GM21528 (cell line): Measurements from ENCODE around the gene OBSL1.

Experiments
- ATAC-seq: cut with Tn5 transposase; IDR thresholded peaks from one replicate; pipeline ENCODE4 v1.9.1; 2021; ENCODE audit warnings: mild to moderate bottlenecking, moderate library complexity; ENCODE audit not compliant: unreplicated experiment, low FRiP score

The OBSL1 gene

DNA sequence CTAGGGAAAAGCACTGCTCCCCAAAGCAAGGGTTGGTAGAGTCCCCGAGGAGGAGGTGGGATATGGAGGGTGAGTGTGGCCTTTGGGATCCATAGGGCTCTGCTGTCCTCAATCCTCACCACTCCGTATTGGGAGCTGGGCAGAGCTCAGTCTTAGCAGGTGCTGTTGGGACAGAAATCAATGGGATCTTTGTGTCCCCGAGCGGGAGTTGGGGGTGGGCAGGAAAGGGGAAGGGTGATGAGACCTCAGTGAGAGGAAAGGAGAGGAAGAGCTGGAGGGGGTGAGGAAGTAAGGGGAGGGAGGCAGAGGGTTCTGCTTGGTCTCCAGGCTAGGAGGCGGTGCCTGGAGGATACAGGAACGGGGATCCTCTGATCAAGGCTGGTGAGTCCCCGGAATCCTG, 54.5 kb downstream of the OBSL1 start:
- ATAC-seq, result no peak

DNA sequence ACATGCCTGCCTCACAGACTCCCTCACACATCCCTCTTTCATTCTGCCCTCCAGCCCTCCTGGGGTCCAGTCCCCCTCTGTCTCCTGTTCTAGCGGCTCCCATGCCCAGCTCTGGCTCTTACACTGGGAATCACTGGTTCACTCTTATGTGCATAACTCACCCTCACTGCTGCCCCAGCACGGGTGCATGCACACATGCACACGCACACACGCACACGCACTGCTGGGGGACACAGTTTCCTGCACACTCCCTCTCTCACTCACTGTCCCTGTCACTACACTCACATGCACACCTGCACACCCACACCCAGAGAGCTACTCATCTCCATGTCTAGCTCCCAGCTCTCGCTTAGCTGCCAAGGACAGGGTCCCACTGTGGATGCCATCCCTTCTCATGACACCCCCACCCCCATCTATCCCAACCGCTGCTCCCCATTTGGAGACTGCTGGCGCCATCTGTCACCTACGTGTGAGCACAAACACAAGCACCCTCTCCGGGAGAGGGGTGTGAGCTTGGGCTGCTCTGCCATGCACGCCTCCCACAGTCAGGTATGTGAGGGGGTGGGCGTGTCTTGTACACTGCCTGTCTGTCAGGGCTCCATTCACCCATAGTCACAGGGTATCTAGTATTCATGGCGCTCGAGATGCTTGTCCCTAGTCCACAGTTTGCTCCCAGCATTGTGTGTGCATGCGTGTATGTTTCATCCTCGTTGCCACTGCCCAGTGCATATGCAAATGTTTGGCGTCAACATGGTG, 55.3 kb downstream of the OBSL1 start:
- ATAC-seq, result no peak

DNA sequence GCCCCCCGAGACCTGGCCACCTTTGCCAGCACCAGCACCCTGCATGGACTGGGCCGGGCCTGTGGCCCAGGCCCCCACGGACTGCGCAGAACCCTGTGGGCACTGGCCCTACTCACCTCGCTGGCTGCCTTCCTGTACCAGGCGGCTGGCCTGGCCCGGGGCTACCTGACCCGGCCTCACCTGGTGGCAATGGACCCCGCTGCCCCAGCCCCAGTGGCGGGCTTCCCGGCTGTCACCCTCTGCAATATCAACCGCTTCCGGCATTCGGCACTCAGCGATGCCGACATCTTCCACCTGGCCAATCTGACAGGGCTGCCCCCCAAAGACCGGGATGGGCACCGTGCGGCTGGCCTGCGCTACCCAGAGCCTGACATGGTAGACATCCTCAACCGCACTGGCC, 56.5 kb downstream of the OBSL1 start:
- ATAC-seq, result no peak

DNA sequence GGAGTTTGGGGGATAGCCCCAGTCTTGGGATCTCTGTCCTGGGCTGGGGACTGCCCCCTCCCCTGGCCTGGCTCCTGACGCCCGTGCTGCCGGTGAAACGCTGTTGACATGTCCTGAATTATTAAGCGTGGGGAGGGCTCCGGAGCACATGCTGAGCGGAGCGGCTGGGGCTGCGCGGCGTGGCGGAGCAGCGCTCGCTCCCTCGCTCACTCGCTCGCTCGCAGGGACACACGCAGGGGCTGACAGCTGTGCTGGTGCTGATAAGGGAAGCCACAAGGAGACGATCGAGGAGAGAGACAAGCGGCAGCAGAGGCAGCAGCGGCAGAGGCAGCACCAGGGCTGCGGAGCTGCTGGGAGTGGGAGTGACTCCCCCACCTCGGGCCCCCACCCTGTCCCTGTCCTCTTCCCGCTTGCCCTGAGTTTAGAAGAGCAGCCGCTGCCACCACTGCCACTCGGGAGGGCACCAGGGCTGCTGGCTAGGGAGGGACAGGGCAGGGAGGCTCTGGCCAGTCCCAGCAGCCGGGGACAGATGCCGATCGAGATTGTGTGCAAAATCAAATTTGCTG, 57.1 kb downstream of the OBSL1 start, which contains the start of gene ASIC4:
ASIC4 (plus strand) TSS at position 287 of the 566 bp plus-strand sequence; CDS start at position 530, 243 bp downstream.
- ATAC-seq, result no peak

DNA sequence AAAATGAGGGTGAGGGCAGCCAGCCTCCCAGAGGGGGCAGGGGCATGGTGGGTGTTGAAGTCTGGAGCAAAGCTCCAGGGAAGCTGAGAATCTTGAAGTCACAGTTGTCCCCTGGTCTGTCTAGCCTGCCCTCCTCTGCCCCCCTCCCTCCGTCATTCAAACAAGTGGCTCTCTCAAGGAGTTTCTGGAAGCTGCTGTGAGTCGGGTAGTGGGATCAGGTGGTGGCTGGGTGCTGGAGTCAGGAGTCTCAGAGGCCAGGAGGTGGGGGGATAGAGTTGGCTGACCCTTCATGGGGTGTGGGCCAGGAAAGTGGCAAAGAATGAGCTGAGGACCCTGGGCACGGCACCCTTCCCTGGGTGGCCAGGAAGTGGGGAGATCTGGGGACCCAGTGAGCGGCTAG, 57.6 kb downstream of the OBSL1 start:
- ATAC-seq, result no peak

DNA sequence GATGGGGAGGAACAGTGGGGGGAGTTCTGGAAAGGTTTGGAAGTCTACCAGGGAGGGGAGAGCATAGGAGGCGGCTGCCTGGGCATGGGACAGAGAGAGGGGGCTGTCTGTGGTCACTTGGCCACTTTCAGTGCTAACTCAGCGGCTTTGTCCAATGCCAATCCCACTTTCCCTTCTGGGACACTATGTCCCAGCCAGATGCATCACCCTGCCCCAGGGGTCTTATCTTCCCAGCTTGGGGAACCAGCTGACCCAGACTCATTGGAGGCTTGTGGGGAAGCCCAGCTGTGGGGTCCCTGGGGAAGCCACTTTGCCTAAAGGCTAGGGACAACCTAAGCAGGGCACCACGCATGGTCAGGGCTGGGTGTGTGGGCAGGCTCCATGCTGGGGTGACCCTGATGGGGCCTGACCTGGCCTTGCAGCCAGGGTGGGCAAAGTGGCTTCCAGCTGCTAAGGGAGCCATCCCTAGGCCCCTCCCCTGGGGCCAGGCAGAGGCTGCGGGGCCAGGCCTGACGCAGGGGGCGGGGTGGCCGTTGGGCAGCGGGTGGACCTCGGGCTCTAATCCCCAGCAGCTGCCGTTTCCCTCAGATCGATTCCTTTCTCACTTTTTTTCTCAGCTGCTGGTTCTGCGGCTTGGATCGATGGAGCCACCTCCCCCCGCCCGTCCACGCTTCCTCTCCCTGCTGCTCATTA, 58.7 kb downstream of the OBSL1 start:
- no peak for ATAC-seq

DNA sequence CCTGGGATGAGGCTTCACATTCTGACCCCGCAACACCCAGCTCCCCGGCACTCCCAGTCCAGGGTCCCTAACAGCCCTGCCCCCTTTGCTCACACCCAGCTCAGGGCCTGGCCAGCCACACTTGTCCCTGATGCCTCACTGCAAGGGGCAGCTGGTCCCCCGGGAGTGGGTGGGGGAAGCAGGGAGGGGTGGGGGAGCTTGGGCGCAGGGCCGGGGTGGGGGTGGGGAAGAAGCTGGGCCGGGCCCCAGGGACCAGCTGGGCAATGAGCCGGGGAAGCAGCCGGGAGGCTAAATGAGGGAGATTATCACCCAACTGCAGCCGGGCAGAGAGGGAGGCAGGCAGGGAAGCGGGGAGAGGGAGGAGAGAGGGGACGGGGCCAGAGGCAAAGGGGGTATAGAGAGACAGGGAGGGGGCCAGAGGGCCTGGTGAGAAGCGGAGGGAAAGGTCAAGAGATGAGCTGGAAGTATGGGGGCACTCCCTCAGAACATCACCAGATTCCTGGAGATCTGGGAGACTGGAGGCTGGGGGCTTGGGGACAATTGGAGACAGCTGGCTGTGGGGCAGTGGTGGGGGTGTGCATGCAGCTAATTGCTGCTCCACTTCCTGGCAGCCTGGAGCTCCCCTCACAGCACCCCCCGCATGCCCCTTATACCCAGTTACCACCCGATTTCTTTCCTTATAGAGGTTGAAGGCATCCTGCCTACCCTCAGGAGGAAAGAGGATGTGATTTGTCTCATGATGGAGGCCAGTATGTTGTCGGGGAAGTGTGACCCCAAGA, 59.6 kb downstream of the OBSL1 start:
- no peak for ATAC-seq

DNA sequence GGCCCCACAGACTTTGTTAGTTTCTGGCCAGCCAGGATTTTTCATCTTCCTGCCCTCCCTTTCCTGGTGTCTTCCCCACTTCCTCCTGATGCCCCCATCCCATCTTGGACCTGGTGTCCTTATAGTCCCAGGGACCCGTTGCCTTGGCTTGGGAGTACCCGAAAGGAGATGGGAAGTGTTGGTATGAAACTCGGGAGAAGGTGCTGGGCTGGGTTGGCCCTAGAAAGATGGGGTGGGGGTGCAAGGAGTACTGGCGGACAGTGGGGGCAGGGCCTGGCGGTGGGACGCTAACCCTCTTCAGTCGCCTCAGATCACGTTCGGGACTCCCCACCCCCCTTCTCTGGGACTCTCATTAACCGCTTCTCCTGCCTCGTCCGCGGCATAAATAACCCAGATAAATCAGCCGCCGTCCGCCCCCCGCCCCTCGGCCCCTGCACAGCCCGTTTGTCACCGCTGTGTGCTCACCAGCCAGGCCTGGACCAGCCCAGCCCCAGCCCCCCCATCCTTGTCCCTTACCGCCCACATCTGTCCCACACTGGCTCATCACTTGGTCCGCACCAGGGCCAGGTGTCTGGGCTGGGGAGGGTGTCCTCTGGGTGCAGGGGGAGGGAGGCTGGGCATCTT, 60.7 kb downstream of the OBSL1 start:
- ATAC-seq, result no peak

DNA sequence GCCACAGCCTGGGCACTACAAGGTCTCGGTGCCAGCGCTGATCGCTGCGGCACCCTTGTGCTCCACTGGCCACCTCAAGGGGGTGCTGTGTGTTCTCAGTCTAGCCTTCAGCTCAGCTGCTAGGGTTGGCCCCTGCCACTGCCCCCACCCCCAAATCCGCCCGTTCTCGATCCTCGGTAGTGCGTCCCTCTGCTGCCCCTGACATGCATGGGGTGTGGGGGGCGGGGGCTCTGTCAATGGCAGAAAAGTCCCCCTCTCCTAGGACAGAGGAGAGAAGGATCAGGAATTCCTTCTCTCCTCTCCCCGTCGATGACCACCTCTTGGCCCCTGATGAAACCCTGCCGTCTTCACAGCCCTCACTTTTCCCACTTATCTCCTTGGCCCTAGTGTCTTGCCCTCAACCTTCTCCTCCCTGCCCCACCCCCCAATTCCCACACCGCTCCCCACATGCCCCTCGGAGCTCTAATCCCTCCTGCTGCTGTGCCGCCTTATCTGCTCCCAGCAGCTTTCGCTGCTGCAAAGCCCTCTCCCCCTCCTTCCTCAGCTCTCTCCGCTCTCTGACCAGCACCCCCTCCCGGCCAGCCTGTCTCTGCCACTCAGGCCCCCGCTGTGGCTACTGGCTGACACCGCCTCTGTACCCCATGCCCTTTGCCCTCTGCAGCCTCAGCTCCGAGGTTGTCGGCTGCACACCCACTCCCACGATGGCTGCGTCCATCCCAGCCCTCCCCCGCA, 61.4 kb downstream of the OBSL1 start:
- ATAC-seq, result no peak

DNA sequence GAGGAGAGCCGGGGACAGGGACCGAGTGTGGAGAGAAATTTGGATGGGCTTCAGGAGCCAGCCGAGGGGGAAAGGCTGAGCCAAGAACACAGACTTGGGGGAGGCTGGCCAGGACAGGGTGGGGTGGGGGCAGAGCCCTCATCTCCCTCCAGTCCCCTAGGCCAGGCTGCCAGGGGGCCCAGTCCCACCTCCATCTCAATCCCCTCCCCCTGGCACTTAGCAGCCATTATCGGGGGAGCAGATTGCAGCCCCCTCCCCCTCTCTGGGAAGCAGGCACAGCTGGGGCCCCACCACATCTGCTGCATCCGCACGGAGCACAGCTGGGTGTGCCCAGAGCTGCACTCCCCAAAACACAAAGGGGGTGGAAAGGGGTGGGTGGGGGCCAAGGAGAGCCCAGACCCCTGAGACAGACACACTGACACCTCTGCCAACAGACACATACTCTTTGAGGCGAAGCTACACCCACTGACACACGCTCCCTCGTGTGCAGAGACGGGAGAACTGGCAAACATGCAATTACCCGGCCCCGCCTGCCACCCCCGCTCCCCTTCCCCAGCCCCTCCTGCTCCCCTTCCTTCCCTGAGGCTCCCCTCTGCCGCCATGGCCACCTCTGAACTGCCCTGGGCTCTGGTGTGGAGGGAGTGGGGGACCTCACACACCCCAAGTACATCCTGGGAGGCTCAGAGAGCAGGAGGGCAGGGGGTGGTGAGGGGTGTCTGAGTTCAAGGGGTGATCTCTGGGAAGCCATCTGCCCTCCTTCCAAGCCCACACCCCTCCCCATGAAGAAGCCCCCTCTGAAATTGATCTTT, 62.2 kb downstream of the OBSL1 start:
- ATAC-seq, result no peak

DNA sequence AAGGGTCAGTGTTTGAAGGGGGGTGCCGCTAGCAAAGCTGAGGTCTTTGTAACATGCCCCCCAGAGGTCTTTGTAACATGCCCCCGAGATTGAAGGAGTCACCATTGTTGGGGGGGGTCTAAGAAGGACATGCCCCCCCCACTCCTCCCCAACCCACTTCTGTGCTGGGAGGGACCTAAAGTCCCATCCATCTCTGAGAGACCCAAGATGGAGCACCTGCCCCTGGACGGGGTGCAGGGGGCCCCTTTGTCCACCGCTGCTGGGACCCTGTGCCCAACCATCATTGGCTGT, 63.0 kb downstream of the OBSL1 start:
- ATAC-seq, result no peak

DNA sequence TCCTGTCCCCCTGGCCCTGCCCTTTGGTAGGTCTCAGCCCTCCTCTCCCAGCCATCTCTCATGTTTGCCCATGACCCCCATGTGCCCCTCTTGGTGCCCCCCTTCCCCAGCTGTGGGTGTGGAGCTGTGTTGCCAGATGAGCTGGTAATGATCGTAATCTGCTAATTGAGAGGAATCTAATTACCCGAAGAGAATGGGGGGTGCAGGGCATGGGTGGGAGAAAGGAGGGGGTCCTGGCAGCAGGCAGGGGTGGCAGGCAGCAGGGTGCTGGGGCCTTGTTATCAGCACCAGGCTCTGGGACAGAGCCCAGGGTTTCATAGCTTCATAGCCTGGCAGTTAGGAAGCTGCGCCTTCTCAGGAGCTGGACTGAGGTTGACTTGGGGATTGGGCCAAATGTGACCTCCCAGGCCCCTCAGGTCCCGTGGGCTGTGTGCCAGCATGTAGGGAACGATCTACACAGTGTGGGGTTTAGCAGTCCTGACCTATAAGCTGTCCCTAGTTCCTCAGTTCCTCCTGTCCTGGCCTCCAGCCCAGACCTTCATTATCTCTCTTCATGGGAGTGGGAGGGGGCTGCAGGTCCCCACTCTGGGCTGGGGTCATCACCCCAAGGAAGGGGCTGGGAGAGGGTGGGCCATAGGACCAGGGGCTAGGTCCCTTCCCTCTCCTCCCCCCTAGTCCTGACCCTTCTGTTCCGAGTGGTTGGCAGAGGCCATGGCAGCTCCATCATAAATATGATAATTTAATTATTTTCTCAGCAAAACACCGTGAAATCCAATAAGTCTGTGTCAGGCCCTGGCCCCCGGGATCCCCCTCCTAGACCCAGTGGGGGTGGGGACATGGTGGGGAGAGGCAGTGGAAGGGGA, 63.5 kb downstream of the OBSL1 start:
- no peak for ATAC-seq

DNA sequence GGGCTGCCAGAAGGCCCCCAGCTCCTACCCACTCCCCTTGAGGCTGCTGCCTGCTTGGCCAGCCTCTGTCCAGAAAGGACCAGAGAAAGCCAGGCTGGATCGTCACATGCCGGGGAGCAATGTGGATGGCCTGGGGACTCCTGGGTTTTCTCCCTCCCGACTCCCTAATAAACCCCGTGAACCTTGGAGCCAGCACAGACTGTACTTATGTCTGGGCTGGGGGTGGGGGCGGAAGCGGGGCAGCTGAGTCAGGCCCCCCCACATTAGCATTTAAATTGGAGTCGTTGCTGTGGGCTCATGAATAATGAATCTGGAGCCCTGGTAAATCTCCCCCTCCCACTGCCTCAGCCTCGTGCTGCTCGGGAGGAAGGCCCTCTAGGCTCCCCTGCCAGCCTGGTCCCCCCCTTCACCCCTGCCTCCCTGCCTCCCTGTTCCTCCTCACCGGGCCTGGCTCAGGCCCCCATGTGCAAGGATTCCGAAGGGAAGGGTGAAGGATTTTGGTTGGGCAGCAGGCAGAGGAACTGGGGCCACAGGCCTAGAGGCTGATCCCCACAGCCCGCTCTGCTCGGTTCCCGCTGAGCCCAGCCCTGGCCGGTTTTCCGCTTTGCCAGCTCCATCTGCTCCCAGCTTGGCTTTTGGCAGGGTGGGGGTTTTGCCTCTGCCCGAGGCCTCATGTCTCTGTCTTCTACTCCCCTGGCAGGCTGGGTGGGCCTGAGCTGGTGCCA, 64.4 kb downstream of the OBSL1 start:
- no peak for ATAC-seq

DNA sequence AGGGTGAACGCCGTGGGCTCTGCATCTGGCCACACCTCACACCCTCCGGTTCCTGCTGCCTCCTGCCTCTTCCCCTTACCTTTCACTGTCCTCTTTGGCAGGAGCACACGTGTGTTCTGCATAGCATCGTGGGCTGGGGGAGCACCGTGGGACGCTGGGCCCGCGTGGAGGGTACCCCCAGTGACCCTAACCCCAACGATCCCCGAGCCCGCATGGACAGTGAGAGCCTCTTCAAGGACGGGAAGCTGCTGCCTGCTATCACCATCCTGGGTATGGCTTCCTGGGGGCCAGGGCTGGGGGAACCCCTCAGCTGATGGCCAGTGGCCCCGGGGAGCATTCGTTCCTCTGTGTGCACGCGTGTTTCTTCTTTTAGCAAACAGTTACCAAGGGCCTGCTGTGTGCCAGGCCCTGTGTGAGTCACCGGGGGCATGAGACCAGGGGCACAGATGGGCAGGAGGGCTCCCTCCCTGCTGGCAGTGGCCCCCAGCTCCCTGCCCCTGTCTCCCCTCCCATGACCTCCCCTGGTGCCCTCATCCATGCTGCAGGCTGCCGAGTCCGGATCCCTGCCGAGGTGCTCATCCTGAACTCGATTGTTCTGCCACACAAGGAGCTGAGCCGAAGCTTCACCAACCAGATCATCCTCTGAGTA, 65.1 kb downstream of the OBSL1 start:
- no peak for ATAC-seq

DNA sequence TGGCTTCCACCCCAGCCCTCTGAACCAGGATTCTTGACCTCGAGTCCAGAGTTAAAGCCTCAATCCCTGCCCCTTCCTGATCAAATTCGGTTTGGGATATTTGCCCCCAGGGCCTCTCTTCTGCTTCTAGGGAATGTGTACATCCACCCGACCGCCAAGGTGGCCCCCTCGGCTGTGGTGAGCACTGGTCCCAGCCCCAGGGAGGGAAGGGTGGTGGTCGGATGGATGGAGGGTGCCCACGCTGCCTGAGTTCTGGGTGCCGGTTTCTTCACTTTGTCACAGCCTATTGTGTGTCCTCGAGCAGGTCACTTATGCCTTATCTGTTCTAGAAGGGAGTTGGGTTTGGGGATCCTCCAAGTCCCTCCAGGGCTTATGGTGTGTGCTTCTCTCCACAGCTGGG, 65.8 kb downstream of the OBSL1 start:
- no peak for ATAC-seq

DNA sequence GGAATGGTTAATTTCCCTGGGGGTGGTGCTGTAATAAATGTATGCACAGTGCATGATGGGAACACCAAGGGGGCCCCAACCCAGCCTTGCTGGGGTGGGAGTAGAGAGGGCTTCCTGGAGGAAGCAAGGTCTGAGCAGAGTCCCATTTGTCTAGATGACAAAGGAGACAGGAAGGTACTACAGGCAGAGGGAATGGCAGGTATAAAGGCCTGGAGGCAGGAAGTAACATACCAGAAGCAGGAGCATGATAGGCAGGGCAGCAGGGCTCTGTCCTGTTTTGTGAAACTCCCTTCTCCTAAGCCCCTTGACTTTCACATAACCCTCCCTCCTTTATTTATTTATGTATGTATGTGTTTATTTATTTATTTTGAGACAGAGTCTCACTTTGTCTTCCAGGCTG, 68.7 kb downstream of the OBSL1 start:
- ATAC-seq, result no peak

DNA sequence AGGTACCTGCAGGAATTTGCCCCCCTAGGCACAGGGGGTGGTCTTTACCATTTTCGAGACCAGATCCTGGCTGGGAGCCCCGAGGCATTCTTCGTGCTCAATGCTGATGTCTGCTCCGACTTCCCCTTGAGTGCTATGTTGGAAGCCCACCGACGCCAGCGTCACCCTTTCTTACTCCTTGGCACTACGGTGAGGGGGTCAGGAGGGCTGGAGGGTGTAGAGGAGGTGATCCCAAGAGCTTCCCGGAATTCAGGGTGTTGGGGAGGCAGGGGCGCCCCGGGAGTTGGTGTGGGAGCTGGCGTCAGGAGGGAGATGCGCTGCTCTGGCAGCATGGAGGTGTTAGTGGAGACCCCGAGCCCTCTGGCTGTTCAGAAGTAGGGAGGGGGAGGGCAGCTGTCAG, 69.5 kb downstream of the OBSL1 start:
- ATAC-seq, result no peak
